B cell (primary cell): ENCODE measurements around the gene LMO3. TPM values are rescaled to one million over a fixed set of nuclear protein-coding genes. Genes with fewer than 3 reads are reported as not detected.

Experiments
- ATAC-seq: fragments of 200-7000 bp; cut with Tn5 transposase; one replicate; pipeline ENCODE4 v1.10.0; 2021; ENCODE audit warnings: low read depth, mild to moderate bottlenecking, moderate number of reproducible peaks, moderate library complexity
- CTCF ChIA-PET: fragments of 350-600 bp; sonication (Branson Sonifier 250); formaldehyde crosslinking; loops from one replicate; lab custom pipeline; 2021; ENCODE audit warnings: antibody characterized with exemption, inconsistent platforms; lab: Charles Lee
- POLR2A ChIA-PET: fragments of 350-600 bp; sonication (Branson Sonifier 250); formaldehyde crosslinking; loops from one replicate; lab custom pipeline; 2021; ENCODE audit warnings: antibody characterized with exemption; lab: Charles Lee
- DNase-seq: peaks from one replicate; pipeline ENCODE4 v3.0.0; 2013
- H2AFZ ChIP-seq: 2 replicates; pipeline ENCODE4 v1.6.1; 2012; ENCODE audit warnings: mild to moderate bottlenecking, low read depth, low read length; ENCODE audit not compliant: insufficient read depth, poor library complexity, severe bottlenecking
- H3K27ac ChIP-seq, 2 donors: 1 replicate in 1 of 2; 2 replicates in 1 of 2; pipeline ENCODE4 v1.5.1; 2012 to 2013; ENCODE audit warnings: low read length in 2 of 2, mild to moderate bottlenecking in 2 of 2, moderate library complexity in 1 of 2
- H3K27me3 ChIP-seq, 4 experiments: fragments of 200-600 bp in 1 of 4; sonication (generic) in 1 of 4; replicated peaks in 1 of 4; 1 replicate in 2 of 4; 2 replicates in 2 of 4; pipeline versions ENCODE4 v1.6.1 to v1.7.0; 2013 to 2016; ENCODE audit warnings: low read length in 3 of 4, mild to moderate bottlenecking in 2 of 4, mixed read lengths in 1 of 4, moderate library complexity in 1 of 4; ENCODE audit not compliant: insufficient read depth in 4 of 4, control insufficient read depth in 3 of 4; ENCODE audit errors: control extremely low read depth in 1 of 4
- H3K36me3 ChIP-seq, 2 experiments: replicated peaks in 1 of 2; 1 replicate in 1 of 2; 2 replicates in 1 of 2; pipeline versions ENCODE4 v1.6.1 to v1.7.1; 2013; ENCODE audit warnings: low read length in 1 of 2; ENCODE audit not compliant: insufficient read depth in 2 of 2, control insufficient read depth in 1 of 2; ENCODE audit errors: control extremely low read depth in 1 of 2, extremely low read depth in 1 of 2
- H3K4me1 ChIP-seq, 2 donors: fragments of 200-600 bp in 1 of 2; sonication (generic) in 1 of 2; 1 replicate in 1 of 2; 2 replicates in 1 of 2; pipeline versions ENCODE4 v1.5.1 to v1.6.1; 2013 to 2017; ENCODE audit warnings: low read length in 2 of 2; ENCODE audit not compliant: control insufficient read depth in 2 of 2, insufficient read depth in 2 of 2
- H3K4me2 ChIP-seq: replicated peaks from 2 replicates; pipeline ENCODE3; 2012; ENCODE audit warnings: mild to moderate bottlenecking, low read depth, low read length; ENCODE audit not compliant: poor library complexity, severe bottlenecking
- H3K4me3 ChIP-seq, 5 experiments: fragments of 200-600 bp in 1 of 5; sonication (generic) in 1 of 5; 1 replicate in 3 of 5; 2 replicates in 2 of 5; pipeline versions ENCODE4 v1.5.1 to v1.7.0; 2011 to 2016; ENCODE audit warnings: low read length in 4 of 5, mild to moderate bottlenecking in 4 of 5, low read depth in 2 of 5, control low read depth in 1 of 5, moderate library complexity in 1 of 5; ENCODE audit not compliant: insufficient read depth in 1 of 5; ENCODE audit errors: control extremely low read depth in 1 of 5, extremely low read depth in 1 of 5
- H3K79me2 ChIP-seq: fragments of 200-600 bp; sonication (generic); one replicate; pipeline ENCODE4 v1.6.0; 2016; ENCODE audit warnings: low read length; ENCODE audit not compliant: control insufficient read depth, insufficient read depth
- H3K9ac ChIP-seq: fragments of 200-600 bp; sonication (generic); 2 replicates; pipeline ENCODE4 v1.6.1; 2017; ENCODE audit warnings: mild to moderate bottlenecking, low read length, moderate library complexity
- H3K9me3 ChIP-seq, 3 donors: one replicate each; pipeline versions ENCODE4 v1.6.1 to v1.7.1; 2013; ENCODE audit warnings: low read length in 2 of 3; ENCODE audit not compliant: control insufficient read depth in 2 of 3, insufficient read depth in 1 of 3; ENCODE audit errors: control extremely low read depth in 1 of 3
- H4K20me1 ChIP-seq: 2 replicates; pipeline ENCODE4 v1.6.0; 2012; ENCODE audit warnings: mild to moderate bottlenecking, low read length; ENCODE audit not compliant: insufficient read depth, control insufficient read depth, poor library complexity, severe bottlenecking
- H3K27ac Mint-ChIP-seq: one replicate; pipeline ENCODE4 v1.8.0; 2021; ENCODE audit warnings: mixed read lengths
- H3K27me3 Mint-ChIP-seq: one replicate; pipeline ENCODE4 v1.8.0; 2021; ENCODE audit warnings: mixed read lengths
- H3K4me1 Mint-ChIP-seq: one replicate; pipeline ENCODE4 v1.8.0; 2021; ENCODE audit warnings: mixed read lengths
- H3K4me3 Mint-ChIP-seq: one replicate; pipeline ENCODE4 v1.8.0; 2021; ENCODE audit warnings: mixed read lengths
- H3K9me3 Mint-ChIP-seq: one replicate; pipeline ENCODE4 v1.8.0; 2022; ENCODE audit warnings: mixed read lengths; ENCODE audit not compliant: insufficient read depth
- CTCF ChIP-seq: fragments of 200-600 bp; IDR thresholded peaks from one replicate; pipeline ENCODE4 v1.8.0; 2022; ENCODE audit warnings: antibody characterized with exemption, mild to moderate bottlenecking
- EZH2 ChIP-seq: IDR thresholded peaks from 2 replicates; pipeline ENCODE4 v1.6.1; 2012; ENCODE audit warnings: borderline replicate concordance, low read depth, mild to moderate bottlenecking, moderate library complexity, low read length; ENCODE audit not compliant: insufficient read depth, poor library complexity, severe bottlenecking
- WGBS: methylation state at CpG from one replicate; pipeline ENCODE4 v1.1.5; 2013; ENCODE audit warnings: missing lambda C conversion rate; ENCODE audit not compliant: insufficient coverage; 5-methylcytosine and 5-hydroxymethylcytosine counted together
- intact Hi-C: fragments of 100-400 bp; cut with micrococcal nuclease; formaldehyde crosslinking; loops from one replicate; pipeline ENCODE4 v1.10.0; 2022
- polyA plus RNA-seq: library from polyadenylated mRNA; depleted of rRNA; stranded (reverse); fragments of >200 nt; gene quantifications from 2 replicates; pipeline ENCODE4 v1.2.3, GENCODE V29; 2012
- total RNA-seq, 2 donors: library from RNA; stranded (reverse); fragments of 120-200 nt in 1 of 2; gene quantifications; 1 replicate in 1 of 2; 2 replicates in 1 of 2; pipeline versions ENCODE4 v1.2.3 to v1.2.4, GENCODE V29; 2013 to 2022

The LMO3 gene
- total and polyA plus RNA-seq, 2 donors (not counting 1 experiment from before 2014, with no cell fraction given): not detected

DNA sequence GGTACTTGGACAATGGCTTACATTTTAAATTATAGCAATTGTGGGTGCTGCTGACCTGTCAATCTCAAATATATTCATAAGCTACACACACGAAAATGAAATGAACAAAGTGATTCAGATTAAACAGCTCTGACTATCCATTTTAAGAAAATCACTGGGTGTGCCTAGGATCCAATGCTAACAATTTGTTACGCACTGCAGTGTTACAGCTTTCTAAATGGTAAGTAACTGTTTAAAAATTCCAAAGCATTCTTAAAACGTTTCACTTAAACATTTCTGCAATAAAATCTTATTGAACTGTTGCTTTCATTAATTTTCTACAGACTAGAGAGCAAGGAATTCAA lies 18.9 kb downstream of the LMO3 start:
- no CpG with 5 or more reads among the region's 3 CpGs for WGBS
- H3K27me3 ChIP-seq: no peaks in the 10 kb centered on the region
- H3K4me1 Mint-ChIP-seq: no peaks in the 10 kb centered on the region
- no peak overlapping the region for H3K27ac ChIP-seq
- DNase-seq (no peak), ATAC-seq (no peak)
- no peaks in the 10 kb centered on the region for H3K36me3 ChIP-seq
- H3K4me2 ChIP-seq: no peak overlapping the region
- no peak overlapping the region for H3K4me3 ChIP-seq
- no peaks in the 10 kb centered on the region for H3K27me3 Mint-ChIP-seq
- no peak overlapping the region for H2AFZ ChIP-seq
- intact Hi-C loops: no loop called here
- H4K20me1 ChIP-seq: no peaks in the 10 kb centered on the region
- no peak overlapping the region for H3K4me3 Mint-ChIP-seq
- TF ChIP-seq CTCF (no peak), EZH2 (no peak)
- H3K79me2 ChIP-seq: no peaks in the 10 kb centered on the region
- no peaks in the 10 kb centered on the region for H3K9me3 ChIP-seq
- ChIA-PET CTCF (interaction anchor here (1.0 kb wide), 1 partner anchor 8 kb away, joined by 3 read pairs; no protein-coding TSS in a partner anchor), POLR2A (no interaction called here)
- H3K9me3 Mint-ChIP-seq: peaks cover 5% of the 10 kb centered on the region
- no peaks in the 10 kb centered on the region for H3K4me1 ChIP-seq
- no peak overlapping the region for H3K27ac Mint-ChIP-seq
- H3K9ac ChIP-seq: no peak overlapping the region

GRCh38 chr12:16586350-16587109 lies 19.4 kb downstream of the LMO3 start:
- Histone ChIP-seq H3K79me2 (no peaks in the 10 kb centered on the region), H3K27me3 (no peaks in the 10 kb centered on the region), H3K4me3 (no peak overlapping the region), H3K4me2 (no peak overlapping the region), H3K4me1 (no peaks in the 10 kb centered on the region), H3K36me3 (no peaks in the 10 kb centered on the region), H2AFZ (no peak overlapping the region), H3K9ac (no peak overlapping the region), H3K27ac (no peak overlapping the region), H3K9me3 (no peaks in the 10 kb centered on the region), H4K20me1 (no peaks in the 10 kb centered on the region)
- H3K9me3 Mint-ChIP-seq: peaks cover 5% of the 10 kb centered on the region
- no peak overlapping the region for H3K27ac Mint-ChIP-seq
- no peaks in the 10 kb centered on the region for H3K27me3 Mint-ChIP-seq
- CTCF ChIA-PET: interaction anchor here (1.0 kb wide), 1 partner anchor 9 kb away, joined by 3 read pairs; no protein-coding TSS in a partner anchor
- POLR2A ChIA-PET: no interaction called here
- intact Hi-C loops: no loop called here
- DNase-seq (no peak), ATAC-seq (no peak)
- WGBS: 97% methylated on average over 3 of the region's 8 CpGs
- H3K4me1 Mint-ChIP-seq: no peaks in the 10 kb centered on the region
- TF ChIP-seq CTCF (no peak), EZH2 (no peak)
- H3K4me3 Mint-ChIP-seq: no peak overlapping the region
